GM23338 (cell line): ENCODE measurements around the gene NPAS3. TPM values are rescaled to one million over a fixed set of nuclear protein-coding genes. Genes with fewer than 3 reads are reported as not detected.

Source experiments
- ATAC-seq: fragments of 200-7000 bp; cut with Tn5 transposase; 3 replicates; pipeline ENCODE4 v1.9.1; 2020
- DNase-seq: peaks from one replicate; pipeline ENCODE4 v3.0.0-alpha.2; 2015; ENCODE audit warnings: low spot score
- H2AFZ ChIP-seq: fragments of 200-600 bp; sonication (generic); 2 replicates; pipeline ENCODE4 v1.8.0; 2016; ENCODE audit warnings: antibody characterized with exemption, mild to moderate bottlenecking, moderate library complexity
- H3F3A ChIP-seq: fragments of 200-600 bp; sonication (generic); replicated peaks from 2 replicates; pipeline ENCODE4 v1.8.0; 2017; ENCODE audit warnings: antibody characterized with exemption, mixed run types, low read depth
- H3K27ac ChIP-seq: fragments of 200-600 bp; sonication (generic); 2 replicates; pipeline ENCODE4 v1.6.1; 2016; ENCODE audit warnings: low read depth
- H3K27me3 ChIP-seq: fragments of 200-600 bp; sonication (generic); 2 replicates; pipeline ENCODE4 v1.8.0; 2016; ENCODE audit warnings: mild to moderate bottlenecking, mixed run types, moderate library complexity; ENCODE audit not compliant: insufficient read depth
- H3K36me3 ChIP-seq: fragments of 200-600 bp; sonication (generic); 2 replicates; pipeline ENCODE4 v1.8.0; 2016; ENCODE audit warnings: mild to moderate bottlenecking; ENCODE audit not compliant: insufficient read depth
- H3K4me1 ChIP-seq: fragments of 200-600 bp; sonication (generic); 2 replicates; pipeline ENCODE4 v1.8.0; 2016; ENCODE audit warnings: mild to moderate bottlenecking, moderate library complexity; ENCODE audit not compliant: insufficient read depth
- H3K4me2 ChIP-seq: fragments of 200-600 bp; sonication (generic); 2 replicates; pipeline ENCODE4 v1.7.1; 2017; ENCODE audit warnings: mixed run types
- H3K4me3 ChIP-seq: fragments of 200-600 bp; sonication (generic); 2 replicates; pipeline ENCODE4 v1.6.1; 2016; ENCODE audit warnings: mixed run types
- H3K79me2 ChIP-seq: fragments of 200-600 bp; sonication (generic); replicated peaks from 2 replicates; pipeline ENCODE4 v1.8.0; 2017; ENCODE audit warnings: mild to moderate bottlenecking; ENCODE audit not compliant: insufficient read depth
- H3K9me2 ChIP-seq: fragments of 200-600 bp; sonication (generic); 2 replicates; pipeline ENCODE4 v1.8.0; 2017; ENCODE audit not compliant: insufficient read depth
- H4K20me1 ChIP-seq: fragments of 200-600 bp; sonication (generic); replicated peaks from 2 replicates; pipeline ENCODE4 v1.8.0; 2017; ENCODE audit warnings: mild to moderate bottlenecking; ENCODE audit not compliant: insufficient read depth
- H3K27ac Mint-ChIP-seq: 2 replicates; pipeline ENCODE4 v1.8.0; 2020; ENCODE audit warnings: inconsistent platforms, mild to moderate bottlenecking, moderate library complexity, mixed read lengths
- H3K27me3 Mint-ChIP-seq: 3 replicates; pipeline ENCODE4 v1.8.0; 2022; ENCODE audit warnings: low read depth, mild to moderate bottlenecking, moderate library complexity, mixed read lengths, inconsistent platforms; ENCODE audit not compliant: insufficient read depth, poor library complexity
- H3K36me3 Mint-ChIP-seq: 3 replicates; pipeline ENCODE4 v1.8.0; 2021; ENCODE audit warnings: low read depth, mild to moderate bottlenecking, inconsistent platforms, moderate library complexity, mixed read lengths
- H3K4me1 Mint-ChIP-seq: 3 replicates; pipeline ENCODE4 v1.8.0; 2020; ENCODE audit warnings: mild to moderate bottlenecking, inconsistent platforms, mixed read lengths
- H3K4me3 Mint-ChIP-seq: 3 replicates; pipeline ENCODE4 v1.8.0; 2021; ENCODE audit warnings: moderate library complexity, mild to moderate bottlenecking, inconsistent platforms, mixed read lengths
- H3K9me3 Mint-ChIP-seq: 3 replicates; pipeline ENCODE4 v1.8.0; 2020; ENCODE audit warnings: moderate library complexity, mild to moderate bottlenecking, inconsistent platforms, mixed read lengths
- CREB1 ChIP-seq: fragments of 250-450 bp; sonication (Bioruptor Pico); IDR thresholded peaks from 2 replicates; pipeline ENCODE4 v1.5.0; 2020; ENCODE audit warnings: low read depth, mild to moderate bottlenecking, moderate library complexity
- CTCF ChIP-seq, 2 experiments: fragments of 200-600 bp in 1 of 2; sonication (generic) in 1 of 2; conservative IDR thresholded peaks; 2 replicates each; pipeline versions ENCODE4 v1.5.1 to v1.6.1; 2016 to 2017; ENCODE audit warnings: antibody characterized with exemption in 2 of 2, low read depth in 2 of 2, mild to moderate bottlenecking in 2 of 2, moderate library complexity in 1 of 2
- ETS1 ChIP-seq: IDR thresholded peaks from 2 replicates; pipeline ENCODE4 v1.6.1; 2016; ENCODE audit warnings: antibody characterized with exemption
- EZH2 ChIP-seq: fragments of 200-600 bp; sonication (generic); IDR thresholded peaks from one replicate; pipeline ENCODE4 v1.8.0; 2017; ENCODE audit warnings: antibody characterized with exemption, mild to moderate bottlenecking, low read depth; ENCODE audit not compliant: unreplicated experiment
- EZH2phosphoT487 ChIP-seq: fragments of 200-600 bp; sonication (generic); IDR thresholded peaks from one replicate; pipeline ENCODE4 v1.8.1; 2018; ENCODE audit warnings: antibody characterized with exemption; ENCODE audit not compliant: unreplicated experiment
- JUNB ChIP-seq: IDR thresholded peaks from one replicate; pipeline ENCODE4 v1.6.1; 2016; ENCODE audit warnings: antibody characterized with exemption; ENCODE audit not compliant: unreplicated experiment
- NANOG ChIP-seq: IDR thresholded peaks from 2 replicates; pipeline ENCODE4 v1.6.1; 2016; ENCODE audit warnings: antibody characterized with exemption, borderline replicate concordance
- POLR2AphosphoS5 ChIP-seq: IDR thresholded peaks from 2 replicates; pipeline ENCODE4 v1.6.1; 2016; ENCODE audit warnings: antibody characterized with exemption, low read depth
- REST ChIP-seq: IDR thresholded peaks from one replicate; pipeline ENCODE4 v1.6.1; 2018; ENCODE audit warnings: antibody characterized with exemption; ENCODE audit not compliant: unreplicated experiment
- STAT1 ChIP-seq: IDR thresholded peaks from one replicate; pipeline ENCODE4 v1.6.1; 2016; ENCODE audit warnings: antibody characterized with exemption; ENCODE audit not compliant: unreplicated experiment
- ZNF114 ChIP-seq: fragments of 250-450 bp; sonication (Bioruptor Pico); IDR thresholded peaks from 2 replicates; pipeline ENCODE4 v1.5.0; 2020; ENCODE audit warnings: mild to moderate bottlenecking, moderate library complexity
- ZNF331 ChIP-seq: fragments of 250-450 bp; sonication (Bioruptor Pico); IDR thresholded peaks from 2 replicates; pipeline ENCODE4 v1.5.0; 2020; ENCODE audit warnings: low read depth, mild to moderate bottlenecking, moderate library complexity
- ZNF462 ChIP-seq: fragments of 250-450 bp; sonication (Bioruptor Pico); IDR thresholded peaks from 2 replicates; pipeline ENCODE4 v1.5.0; 2020; ENCODE audit warnings: mild to moderate bottlenecking, moderate library complexity
- polyA plus RNA-seq: library from polyadenylated mRNA; unstranded; fragments of >200 nt; fragmentation: Nextera tagmentation; extraction: Ambion mirVana; gene quantifications from 2 replicates; pipeline ENCODE4 v1.2.1, GENCODE V29; 2016
- total RNA-seq: library from RNA; depleted of rRNA; stranded (reverse); fragments of >200 nt; shearing (Covaris generic); gene quantifications from 2 replicates; pipeline ENCODE4 v1.2.3, GENCODE V29; 2014

Gene NPAS3
- total and polyA plus RNA-seq, 2 experiments from 2014 or later: 0.17 to 0.19 TPM

GRCh38 chr14:33781236-33781635 is 842.6 kb downstream of the NPAS3 start:
- H3K79me2 ChIP-seq: no peaks in the 10 kb centered on the region
- no peaks in the 10 kb centered on the region for H3K9me3 Mint-ChIP-seq
- H3K27ac Mint-ChIP-seq: no peak overlapping the region
- H3K27me3 Mint-ChIP-seq: no peaks in the 10 kb centered on the region
- H4K20me1 ChIP-seq: no peaks in the 10 kb centered on the region
- no peak overlapping the region for H3K4me3 Mint-ChIP-seq
- no peaks in the 10 kb centered on the region for H3F3A ChIP-seq
- no peaks in the 10 kb centered on the region for H3K36me3 Mint-ChIP-seq
- no peak overlapping the region for H2AFZ ChIP-seq
- H3K36me3 ChIP-seq: no peaks in the 10 kb centered on the region
- TF ChIP-seq CTCF (conservative IDR thresholded peaks at IDR 0.05; ENCODE audit: low read depth in 2 of 2) (no peak), CREB1 (no peak), EZH2 (no peak), REST (no peak), ETS1 (no peak), EZH2phosphoT487 (no peak), ZNF331 (no peak), JUNB (no peak), POLR2AphosphoS5 (no peak), NANOG (no peak), STAT1 (no peak), ZNF462 (CRISPR knock-in tag) (no peak), ZNF114 (CRISPR knock-in tag) (no peak)
- H3K4me1 ChIP-seq: peaks cover 18% of the 10 kb centered on the region
- ATAC-seq (no peak), DNase-seq (no peak)
- no peak overlapping the region for H3K27ac ChIP-seq
- no peak overlapping the region for H3K4me2 ChIP-seq
- peaks cover 16% of the 10 kb centered on the region; the same call in 2 of the 3 replicates for H3K4me1 Mint-ChIP-seq
- H3K4me3 ChIP-seq: no peak overlapping the region
- no peaks in the 10 kb centered on the region for H3K27me3 ChIP-seq
- H3K9me2 ChIP-seq: no peaks in the 10 kb centered on the region; the same call in 1 of the 2 replicates
